GM12865 (cell line): ENCODE data around the gene ZNF19.

Source experiments
- DNase-seq: peaks from one replicate; pipeline ENCODE4 v3.0.0; 2010; ENCODE audit warnings: low read depth
- H3K4me3 ChIP-seq: 2 replicates; pipeline ENCODE4 v1.5.1; 2011; ENCODE audit warnings: mild to moderate bottlenecking, low read depth, low read length, control low read depth
- CTCF ChIP-seq: IDR thresholded peaks from 2 replicates; pipeline ENCODE4 v1.5.1; 2011; ENCODE audit warnings: low read length, control low read depth, low read depth, inconsistent platforms; ENCODE audit not compliant: insufficient read depth; ENCODE audit errors: missing control alignments

ZNF19 gene

GRCh38 chr16:71439523-71439922 lies 49.6 kb downstream of the ZNF19 start:
- DNase-seq = no peak
- H3K4me3 ChIP-seq = no peak overlapping the region

DNA sequence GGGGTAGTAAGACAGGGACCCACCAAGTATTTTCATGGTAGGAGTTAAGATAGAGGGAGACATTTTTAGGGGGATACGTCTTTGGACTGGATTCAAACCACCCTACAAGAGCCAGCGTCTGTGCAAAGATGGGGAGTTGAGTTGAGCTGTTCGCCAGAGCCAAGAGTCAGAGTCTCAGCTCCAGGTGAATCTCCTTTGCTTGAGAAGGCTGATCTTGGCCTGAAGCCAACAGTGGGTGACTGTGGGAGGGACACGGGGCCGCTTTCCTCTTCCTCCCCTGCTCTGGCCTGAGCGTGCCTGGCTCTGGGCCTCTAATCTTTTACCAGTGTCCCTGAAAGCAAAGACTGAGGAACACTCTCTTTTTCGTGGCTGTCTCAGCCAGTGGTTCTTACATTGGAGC lies 52.7 kb downstream of the ZNF19 start:
- no peak overlapping the region for H3K4me3 ChIP-seq
- no peak for TF ChIP-seq CTCF
- DNase-seq = no peak

More at GRCh38 chr16:71439523-71439922, 49.6 kb downstream of the ZNF19 start:
- TF ChIP-seq CTCF = no peak

DNA sequence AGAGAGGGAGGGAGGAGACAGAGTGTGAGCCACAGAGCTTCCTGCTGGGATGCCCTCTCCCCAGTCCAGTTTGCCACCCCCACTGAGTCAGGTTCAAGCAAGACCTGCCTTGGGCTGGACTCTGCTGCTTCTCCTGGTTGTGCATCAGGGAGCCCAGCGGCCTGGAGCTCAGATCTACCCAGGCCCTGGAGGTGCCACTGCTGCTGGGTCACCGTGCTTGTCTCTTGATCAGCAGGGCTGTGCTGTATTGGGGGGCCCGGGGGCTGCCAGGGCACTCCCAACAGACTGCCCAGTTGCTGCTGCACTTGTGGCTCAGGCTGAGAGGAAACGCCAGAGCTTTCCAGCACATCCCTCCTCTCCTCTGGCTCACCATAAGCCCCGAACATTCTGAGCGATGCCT lies 56.2 kb downstream of the ZNF19 start:
- no peak overlapping the region for H3K4me3 ChIP-seq
- no peak for TF ChIP-seq CTCF
- DNase-seq = no peak

- no peak overlapping the region for H3K4me3 ChIP-seq
- no peak for DNase-seq
- no peak for TF ChIP-seq CTCF
Observed at GRCh38 chr16:71431991-71432390, 57.1 kb downstream of the ZNF19 start.

GRCh38 chr16:71431176-71431575 lies 57.9 kb downstream of the ZNF19 start:
- no peak overlapping the region for H3K4me3 ChIP-seq
- no peak for TF ChIP-seq CTCF
- DNase-seq = no peak

- no peak for DNase-seq
- no peak for TF ChIP-seq CTCF
- H3K4me3 ChIP-seq = no peak overlapping the region
Observed at GRCh38 chr16:71430744-71431143, 58.4 kb downstream of the ZNF19 start.

DNA sequence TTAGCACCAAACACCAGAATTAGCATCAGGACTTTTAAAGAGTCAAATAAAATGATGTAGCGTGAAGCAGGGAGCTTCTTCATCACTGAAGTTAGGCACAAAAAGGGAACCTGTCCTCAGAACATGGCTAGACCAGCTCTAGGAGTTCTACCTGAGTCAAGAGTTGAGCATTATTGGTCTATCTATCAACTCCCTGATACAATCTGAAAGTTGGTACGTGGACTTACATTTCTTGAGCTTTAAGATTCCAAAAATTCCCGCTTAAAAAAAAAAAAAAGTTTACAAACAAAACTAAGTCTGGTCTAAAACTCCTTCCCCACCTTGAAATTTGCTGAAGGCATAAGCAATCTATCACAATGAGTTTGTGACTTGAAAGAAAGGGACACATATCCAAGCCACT lies 59.5 kb downstream of the ZNF19 start:
- H3K4me3 ChIP-seq = no peak overlapping the region
- TF ChIP-seq CTCF = no peak
- no peak for DNase-seq
